Parathyroid adenoma (tissue), 2 donors: ENCODE results near the gene SNTG2.

ENCODE experiments used
- H2AFZ ChIP-seq: fragments of 300-600 bp; sonication (generic); one replicate; pipeline ENCODE4 v1.7.0; 2017; ENCODE audit warnings: antibody characterized with exemption, mild to moderate bottlenecking
- H3K27ac ChIP-seq: fragments of 300-600 bp; sonication (generic); one replicate; pipeline ENCODE4 v1.7.0; 2017
- H3K27me3 ChIP-seq: fragments of 300-600 bp; sonication (generic); one replicate; pipeline ENCODE4 v1.7.0; 2017; ENCODE audit warnings: low read length; ENCODE audit not compliant: control insufficient read depth, insufficient read depth
- H3K36me3 ChIP-seq: fragments of 300-600 bp; sonication (generic); one replicate; pipeline ENCODE4 v1.7.0; 2017; ENCODE audit warnings: low read length; ENCODE audit not compliant: control insufficient read depth, insufficient read depth
- H3K4me1 ChIP-seq: fragments of 300-600 bp; sonication (generic); one replicate; pipeline ENCODE4 v1.7.0; 2017; ENCODE audit warnings: control low read depth
- H3K4me2 ChIP-seq: fragments of 300-600 bp; sonication (generic); one replicate; pipeline ENCODE4 v1.7.0; 2017; ENCODE audit warnings: low read length
- H3K4me3 ChIP-seq: fragments of 300-600 bp; sonication (generic); one replicate; pipeline ENCODE4 v1.7.0; 2017; ENCODE audit warnings: low read depth, low read length
- H3K79me2 ChIP-seq: fragments of 300-600 bp; sonication (generic); one replicate; pipeline ENCODE4 v1.7.0; 2017; ENCODE audit warnings: control low read depth
- H3K9ac ChIP-seq: fragments of 300-600 bp; sonication (generic); one replicate; pipeline ENCODE4 v1.7.0; 2017; ENCODE audit warnings: mild to moderate bottlenecking
- H3K9me3 ChIP-seq: fragments of 300-600 bp; sonication (generic); one replicate; pipeline ENCODE4 v1.7.0; 2017; ENCODE audit warnings: low read length; ENCODE audit not compliant: control insufficient read depth
- CTCF ChIP-seq: fragments of 300-600 bp; sonication (generic); IDR thresholded peaks from one replicate; pipeline ENCODE4 v1.7.0; 2017; ENCODE audit warnings: antibody characterized with exemption, mild to moderate bottlenecking
- donor health status: primary hyperparathyroidism.

The SNTG2 gene

DNA sequence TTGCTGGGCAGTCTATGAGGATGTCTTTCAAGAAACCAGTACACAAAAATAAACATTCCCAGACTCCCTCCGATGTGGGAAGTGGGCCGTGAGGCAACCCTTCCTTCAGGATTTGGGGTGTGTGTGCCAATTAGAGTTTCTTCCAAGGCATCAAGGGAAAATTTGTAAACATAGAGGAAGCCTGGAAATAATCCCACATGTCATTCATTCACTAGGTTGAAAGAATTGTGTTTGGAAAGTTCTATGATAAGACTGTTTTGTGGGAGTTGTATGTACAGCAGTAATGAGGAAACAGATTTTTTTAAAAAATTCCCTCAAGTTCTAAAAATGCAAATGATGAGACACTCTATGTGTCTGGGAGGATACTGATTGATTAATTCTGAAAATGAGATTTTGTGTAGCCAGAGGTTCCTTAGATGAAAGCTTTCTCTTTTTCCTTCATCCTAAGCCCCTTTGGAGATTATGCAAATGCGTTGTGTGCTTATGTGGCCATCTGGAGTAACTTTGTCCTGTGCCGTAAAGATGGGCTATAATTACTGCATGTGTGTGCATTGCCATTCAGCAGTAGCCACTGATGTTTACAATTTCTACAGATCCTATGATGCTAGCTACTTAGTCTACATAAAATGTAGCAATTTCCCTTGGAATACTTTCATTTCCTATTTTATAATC lies 354.8 kb downstream of the SNTG2 start:
- H3K9ac ChIP-seq = no peak overlapping the region
- no peak overlapping the region for H3K27ac ChIP-seq
- H3K9me3 ChIP-seq = no peaks in the 10 kb centered on the region
- no peak overlapping the region for H2AFZ ChIP-seq
- no peaks in the 10 kb centered on the region for H3K36me3 ChIP-seq
- TF ChIP-seq CTCF = no peak
- no peak overlapping the region for H3K4me3 ChIP-seq
- H3K27me3 ChIP-seq = no peaks in the 10 kb centered on the region
- H3K4me2 ChIP-seq = no peak overlapping the region
- no peaks in the 10 kb centered on the region for H3K4me1 ChIP-seq
- H3K79me2 ChIP-seq = no peaks in the 10 kb centered on the region

DNA sequence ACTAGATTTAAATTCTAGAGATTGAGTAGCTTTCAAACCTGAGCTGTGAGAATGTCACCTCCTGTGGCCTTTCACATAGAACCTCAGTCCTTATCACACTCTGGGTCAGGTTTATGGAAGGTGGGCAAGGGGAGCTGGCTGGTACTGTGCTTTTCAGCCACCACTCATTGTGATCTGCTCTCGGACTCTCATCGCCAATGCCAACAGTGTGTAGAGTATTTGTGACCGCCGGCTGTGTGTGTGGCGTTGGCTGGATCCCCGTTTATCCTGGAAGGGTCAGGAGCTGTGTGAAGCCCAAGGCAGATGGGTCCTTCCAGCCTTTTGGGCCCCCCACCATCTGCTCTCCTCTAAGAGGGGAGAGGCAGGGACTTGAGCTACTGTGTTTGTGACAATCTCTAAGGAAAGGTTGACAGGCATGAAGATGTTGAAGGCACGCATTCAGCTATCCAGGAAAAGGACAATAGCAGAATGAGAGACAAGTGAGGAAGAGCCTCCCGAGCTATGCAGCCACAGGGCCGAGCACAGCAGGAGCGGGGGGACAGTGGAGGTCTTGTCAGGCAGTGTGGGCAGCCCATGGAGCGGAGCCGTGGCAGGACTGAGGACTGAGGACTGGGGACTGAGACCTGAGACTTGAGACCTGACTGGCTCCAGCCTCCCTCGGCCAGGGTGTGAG lies 355.5 kb downstream of the SNTG2 start:
- no peaks in the 10 kb centered on the region for H3K27me3 ChIP-seq
- no peaks in the 10 kb centered on the region for H3K36me3 ChIP-seq
- H3K4me2 ChIP-seq = no peak overlapping the region
- H3K9ac ChIP-seq = no peak overlapping the region
- TF ChIP-seq CTCF = no peak
- no peaks in the 10 kb centered on the region for H3K79me2 ChIP-seq
- no peak overlapping the region for H3K4me3 ChIP-seq
- H3K9me3 ChIP-seq = no peaks in the 10 kb centered on the region
- H3K4me1 ChIP-seq = no peaks in the 10 kb centered on the region
- no peak overlapping the region for H2AFZ ChIP-seq
- H3K27ac ChIP-seq = no peak overlapping the region

DNA sequence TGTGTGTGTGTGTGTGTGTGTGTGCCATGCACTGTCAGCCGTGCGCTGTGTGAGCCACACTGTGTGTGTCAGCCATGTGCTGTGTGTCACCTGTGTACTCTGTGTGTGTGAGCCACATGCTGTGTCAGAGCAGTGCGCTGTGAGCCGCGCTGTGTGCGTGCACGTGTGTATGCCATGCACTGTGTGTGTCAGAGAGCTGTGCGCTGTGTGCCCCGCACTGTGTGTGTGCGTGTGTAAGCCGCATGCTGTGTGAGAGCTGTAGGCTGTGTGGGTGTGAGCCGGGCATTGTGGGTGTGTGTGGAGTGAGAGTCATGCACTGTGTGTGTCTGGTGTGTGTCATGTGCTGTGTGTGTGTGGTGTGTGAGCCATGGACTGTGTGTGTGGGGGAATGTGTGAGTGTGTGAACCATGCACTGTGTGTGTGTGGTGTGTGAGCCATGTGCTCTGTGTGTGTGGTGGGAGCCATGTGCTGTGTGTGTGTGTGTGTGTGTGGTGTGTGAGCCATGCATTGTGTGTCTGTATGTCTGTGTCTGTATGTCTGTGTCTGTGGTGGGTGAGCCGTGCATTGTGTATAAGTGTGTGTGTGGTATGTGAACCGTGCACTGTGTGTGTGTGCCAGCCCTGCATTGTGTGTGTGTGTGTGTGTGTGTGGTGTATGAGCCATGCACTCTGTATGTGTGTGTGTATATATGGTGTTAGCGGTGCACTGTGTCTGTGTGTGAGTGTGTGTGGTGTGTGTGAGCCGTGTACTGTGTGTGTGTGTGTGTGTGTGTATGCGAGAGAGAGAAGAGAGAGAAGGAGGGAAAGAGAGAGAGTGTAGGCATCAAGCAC lies 356.3 kb downstream of the SNTG2 start:
- TF ChIP-seq CTCF = no peak
- Histone ChIP-seq H3K9me3 (no peaks in the 10 kb centered on the region), H3K4me1 (no peaks in the 10 kb centered on the region), H3K9ac (no peak overlapping the region), H3K27me3 (no peaks in the 10 kb centered on the region), H3K79me2 (no peaks in the 10 kb centered on the region), H3K36me3 (no peaks in the 10 kb centered on the region), H3K27ac (no peak overlapping the region), H3K4me3 (no peak overlapping the region), H2AFZ (no peak overlapping the region), H3K4me2 (no peak overlapping the region)

- Histone ChIP-seq H3K79me2 (no peaks in the 10 kb centered on the region), H3K4me2 (no peak overlapping the region), H2AFZ (no peak overlapping the region), H3K9ac (no peak overlapping the region), H3K4me3 (no peak overlapping the region), H3K9me3 (no peaks in the 10 kb centered on the region), H3K27me3 (no peaks in the 10 kb centered on the region), H3K27ac (no peak overlapping the region), H3K4me1 (no peaks in the 10 kb centered on the region), H3K36me3 (no peaks in the 10 kb centered on the region)
- no peak for TF ChIP-seq CTCF
Measured at GRCh38 chr2:1307670-1308069, 357.0 kb downstream of the SNTG2 start.
